Gastroesophageal sphincter (tissue), 3 donors: ENCODE results near the gene MIR17HG.

ENCODE experiments used
- CTCF ChIP-seq, 4 experiments: fragments of 200-600 bp in 2 of 4; fragments of 450-650 bp in 2 of 4; sonication (generic) in 1 of 4; IDR thresholded peaks; one replicate each; pipeline ENCODE4 v1.5.1; 2017 to 2019; ENCODE audit warnings: antibody characterized with exemption in 4 of 4, mild to moderate bottlenecking in 2 of 4, moderate library complexity in 2 of 4
- POLR2A ChIP-seq, 2 donors: fragments of 450-650 bp; IDR thresholded peaks; one replicate each; pipeline ENCODE4 v1.6.1; 2017; ENCODE audit warnings: antibody characterized with exemption in 2 of 2, mild to moderate bottlenecking in 2 of 2, moderate library complexity in 1 of 2

- no peak for TF ChIP-seq CTCF (IDR thresholded peaks at IDR 0.05)
- no peak for TF ChIP-seq POLR2A (IDR thresholded peaks at IDR 0.05)
These were observed 23.0 kb downstream of the MIR17HG start for GRCh38 chr13:91370501-91370900.
